GM12878 (cell line): Measurements from ENCODE around the gene TUBA8. TPM values are rescaled to one million over a fixed set of nuclear protein-coding genes. Genes with fewer than 3 reads are reported as not detected.

Experiments used
- ATAC-seq: fragments of 200-7000 bp; cut with Tn5 transposase; 3 replicates; pipeline ENCODE4 v1.9.1; 2020; ENCODE audit warnings: mild to moderate bottlenecking, moderate library complexity
- BruUV-seq: library from RNA; stranded (reverse); fragments of 400-500 nt; replicated peaks from 2 replicates; lab custom pipeline; 2021; lab: Mats Ljungman, UMichigan
- CTCF ChIA-PET: fragments of 300-600 bp; sonication (Branson Sonifier 250); formaldehyde crosslinking; extraction: SDS; loops from one replicate; lab custom pipeline; 2021; ENCODE audit warnings: inconsistent platforms; lab: Yijun Ruan, JAX
- POLR2A ChIA-PET: fragments of 350-600 bp; formaldehyde crosslinking; extraction: SDS; loops from one replicate; lab custom pipeline; 2021; ENCODE audit warnings: inconsistent platforms; lab: Charles Lee
- RAD21 ChIA-PET: fragments of 300-600 bp; sonication (Branson Sonifier 250); formaldehyde crosslinking; loops from one replicate; lab custom pipeline; 2023; ENCODE audit warnings: antibody characterized with exemption; ENCODE audit not compliant: unreplicated experiment; lab: Charles Lee
- SMC1A ChIA-PET: fragments of 300-600 bp; sonication (Branson Sonifier 250); formaldehyde crosslinking; loops from one replicate; lab custom pipeline; 2023; ENCODE audit not compliant: unreplicated experiment, uncharacterized antibody; lab: Charles Lee
- DNase-seq: peaks from one replicate; pipeline ENCODE4 v3.0.0-alpha.2; 2011; ENCODE audit warnings: low read depth, low spot score
- FAIRE-seq: peaks from 3 replicates; lab custom pipeline; 2011; peaks lifted over from hg19 to GRCh38; lab: Jason Lieb, UNC
- H2AFZ ChIP-seq: 2 replicates; pipeline ENCODE4 v1.6.0; 2011; ENCODE audit warnings: low read depth, low read length, control low read depth; ENCODE audit not compliant: control insufficient read depth
- H3K27ac ChIP-seq: 2 replicates; pipeline ENCODE4 v1.5.1; 2011; ENCODE audit warnings: control low read depth; ENCODE audit not compliant: control insufficient read depth, insufficient read depth
- H3K27me3 ChIP-seq, 2 experiments: replicated peaks in 1 of 2; 2 replicates each; pipeline versions ENCODE4 v1.6.0 to v1.6.1; 2011; ENCODE audit warnings: low read length in 1 of 2; ENCODE audit not compliant: control insufficient read depth in 2 of 2, insufficient read depth in 2 of 2
- H3K36me3 ChIP-seq, 2 experiments: 2 replicates each; pipeline ENCODE4 v1.5.1; 2011; ENCODE audit warnings: low read length in 1 of 2; ENCODE audit not compliant: control insufficient read depth in 2 of 2, insufficient read depth in 2 of 2
- H3K4me1 ChIP-seq: 2 replicates; pipeline ENCODE4 v1.6.1; 2011; ENCODE audit warnings: mild to moderate bottlenecking, low read length, moderate library complexity, mixed read lengths; ENCODE audit not compliant: control insufficient read depth, insufficient read depth
- H3K4me2 ChIP-seq: 2 replicates; pipeline ENCODE4 v1.6.0; 2011; ENCODE audit warnings: control low read depth; ENCODE audit not compliant: control insufficient read depth, insufficient read depth
- H3K4me3 ChIP-seq: fragments of 200-600 bp; sonication (generic); 2 replicates; pipeline ENCODE4 v1.5.1; 2016
- H3K79me2 ChIP-seq: 2 replicates; pipeline ENCODE4 v1.6.0; 2011; ENCODE audit warnings: low read length; ENCODE audit not compliant: control insufficient read depth, insufficient read depth
- H3K9ac ChIP-seq: 2 replicates; pipeline ENCODE4 v1.8.0; 2011; ENCODE audit warnings: low read length, control low read depth, mixed read lengths; ENCODE audit not compliant: control insufficient read depth, insufficient read depth
- H3K9me3 ChIP-seq: replicated peaks from 3 replicates; pipeline ENCODE4 v1.5.1; 2011; ENCODE audit warnings: mild to moderate bottlenecking, low read length; ENCODE audit not compliant: control insufficient read depth, insufficient read depth
- H4K20me1 ChIP-seq: 2 replicates; pipeline ENCODE4 v1.6.0; 2011; ENCODE audit not compliant: control insufficient read depth, insufficient read depth
- WGBS: methylation state at CpG from one replicate; pipeline ENCODE4 v1.1.6; 2016; ENCODE audit warnings: low lambda C conversion rate; ENCODE audit not compliant: insufficient replicate concordance, insufficient coverage; ENCODE audit errors: missing lambda C conversion rate; 5-methylcytosine and 5-hydroxymethylcytosine counted together
- in situ Hi-C: fragments of 300-500 bp; cut with MboI; formaldehyde crosslinking; loops from 9 replicates; pipeline ENCODE4 v1.14.3; 2018; ENCODE audit warnings: mixed read lengths
- intact Hi-C: fragments of 100-400 bp; cut with micrococcal nuclease; formaldehyde crosslinking; loops from one replicate; pipeline ENCODE4 v1.14.2; 2022; ENCODE audit not compliant: unreplicated experiment
- polyA plus RNA-seq, 11 experiments: library from polyadenylated mRNA; depleted of rRNA in 4 of 11; unstranded in 6 of 11; stranded (reverse) in 5 of 11; fragments of >200 nt; fragmentation: Nextera tagmentation in 4 of 11; fragmentation: Illumina TruSeq in 1 of 11; extraction: Ambion mirVana in 4 of 11; extraction: Trizol in 1 of 11; gene quantifications; 1 replicate in 1 of 11; 2 replicates in 10 of 11; pipeline versions ENCODE4 v1.2.1 to v1.2.3, GENCODE V29; 2011 to 2016; ENCODE audit warnings: inconsistent platforms in 2 of 11, missing spikeins in 2 of 11, low read depth in 1 of 11
- total RNA-seq, 4 experiments: library from RNA; depleted of rRNA in 3 of 4; stranded (reverse); fragments of >200 nt in 3 of 4; fragmentation: Illumina TruSeq in 1 of 4; extraction: Trizol in 1 of 4; gene quantifications; 2 replicates each; pipeline versions ENCODE4 v1.2.1 to v1.2.3, GENCODE V29; 2013 to 2021
- TF ChIP-seq, protein P1 (sequence below): IDR thresholded peaks from 2 replicates; pipeline ENCODE4 v1.6.1; 2012; ENCODE audit warnings: mild to moderate bottlenecking, low read depth, low read length

The TUBA8 gene
- total and polyA plus RNA-seq, 10 of the 15 experiments (the other 5 are each of a cell fraction or from before 2014, with no cell fraction given), result 2.2 to 30.3 (median 21.0) TPM

DNA sequence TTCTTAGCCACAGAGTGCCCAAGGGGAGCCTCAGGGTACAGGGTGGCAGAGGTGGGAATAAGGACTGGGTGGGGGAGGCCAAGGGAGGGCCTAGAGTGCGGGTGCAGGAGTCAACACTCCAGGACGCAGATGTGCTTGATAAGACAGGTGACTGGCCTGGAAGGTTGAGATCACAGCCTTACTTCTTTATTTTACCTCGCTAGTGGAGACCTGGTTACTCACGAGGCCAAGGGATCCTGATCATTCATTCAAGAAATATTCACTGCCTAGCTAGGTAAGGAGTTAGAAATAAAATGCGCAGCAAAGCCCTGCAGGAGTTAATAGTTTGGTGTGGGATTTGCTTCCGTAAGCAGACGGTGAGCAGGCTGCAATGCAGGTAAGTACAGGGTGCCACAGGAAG lies 46.0 kb upstream of the TUBA8 start:
- SMC1A ChIA-PET, result interaction anchor here (1.1 to 8.7 kb wide), 6 partner anchors 8 to 70 kb away, joined by 3 to 67 read pairs (median 9); partner anchors contain the start of gene PEX26
- Histone ChIP-seq H3K9ac (no peak overlapping the region), H3K9me3 (no peaks in the 10 kb centered on the region), H4K20me1 (no peaks in the 10 kb centered on the region), H3K4me2 (no peak overlapping the region), H3K27ac (no peak overlapping the region), H3K79me2 (no peaks in the 10 kb centered on the region), H3K36me3 (no peaks in the 10 kb centered on the region), H2AFZ (no peak overlapping the region), H3K4me1 (peaks cover 17% of the 10 kb centered on the region), H3K27me3 (no peaks in the 10 kb centered on the region), H3K4me3 (no peak overlapping the region)
- BruUV-seq, result no TSS peak
- DNase-seq (no peak), FAIRE-seq (no peak), ATAC-seq (no peak)
- TF ChIP-seq, protein P1, sequence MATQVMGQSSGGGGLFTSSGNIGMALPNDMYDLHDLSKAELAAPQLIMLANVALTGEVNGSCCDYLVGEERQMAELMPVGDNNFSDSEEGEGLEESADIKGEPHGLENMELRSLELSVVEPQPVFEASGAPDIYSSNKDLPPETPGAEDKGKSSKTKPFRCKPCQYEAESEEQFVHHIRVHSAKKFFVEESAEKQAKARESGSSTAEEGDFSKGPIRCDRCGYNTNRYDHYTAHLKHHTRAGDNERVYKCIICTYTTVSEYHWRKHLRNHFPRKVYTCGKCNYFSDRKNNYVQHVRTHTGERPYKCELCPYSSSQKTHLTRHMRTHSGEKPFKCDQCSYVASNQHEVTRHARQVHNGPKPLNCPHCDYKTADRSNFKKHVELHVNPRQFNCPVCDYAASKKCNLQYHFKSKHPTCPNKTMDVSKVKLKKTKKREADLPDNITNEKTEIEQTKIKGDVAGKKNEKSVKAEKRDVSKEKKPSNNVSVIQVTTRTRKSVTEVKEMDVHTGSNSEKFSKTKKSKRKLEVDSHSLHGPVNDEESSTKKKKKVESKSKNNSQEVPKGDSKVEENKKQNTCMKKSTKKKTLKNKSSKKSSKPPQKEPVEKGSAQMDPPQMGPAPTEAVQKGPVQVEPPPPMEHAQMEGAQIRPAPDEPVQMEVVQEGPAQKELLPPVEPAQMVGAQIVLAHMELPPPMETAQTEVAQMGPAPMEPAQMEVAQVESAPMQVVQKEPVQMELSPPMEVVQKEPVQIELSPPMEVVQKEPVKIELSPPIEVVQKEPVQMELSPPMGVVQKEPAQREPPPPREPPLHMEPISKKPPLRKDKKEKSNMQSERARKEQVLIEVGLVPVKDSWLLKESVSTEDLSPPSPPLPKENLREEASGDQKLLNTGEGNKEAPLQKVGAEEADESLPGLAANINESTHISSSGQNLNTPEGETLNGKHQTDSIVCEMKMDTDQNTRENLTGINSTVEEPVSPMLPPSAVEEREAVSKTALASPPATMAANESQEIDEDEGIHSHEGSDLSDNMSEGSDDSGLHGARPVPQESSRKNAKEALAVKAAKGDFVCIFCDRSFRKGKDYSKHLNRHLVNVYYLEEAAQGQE, result no peak
- WGBS, result 71% methylated on average over 7 of the region's 7 CpGs
- intact Hi-C loops, result loop anchor here (5.0 kb wide), 1 partner anchor 37 kb away; no protein-coding TSS in a partner anchor
- CTCF ChIA-PET, result interaction anchor here (0.8 to 5.6 kb wide), 5 partner anchors 9 to 234 kb away, joined by 3 to 34 read pairs (median 4); partner anchors contain the start of gene PEX26
- POLR2A ChIA-PET, result interaction anchor here (0.5 to 2.4 kb wide), 5 partner anchors 8 to 377 kb away, joined by 3 to 11 read pairs (median 6); partner anchors contain the start of gene MICAL3
- in situ Hi-C loops, result loop anchor here (5.0 kb wide), 1 partner anchor 232 kb away; no protein-coding TSS in a partner anchor
- RAD21 ChIA-PET, result interaction anchor here (0.8 to 3.5 kb wide), 3 partner anchors 8 to 100 kb away, joined by 3 to 33 read pairs (median 18); partner anchors contain the start of gene PEX26
